LNCaP clone FGC (cell line): ENCODE measurements around the gene PIK3CB.
"Not testable (repeated sequence)": the region's sequence is repeated elsewhere in the genome, so short reads cannot be mapped to it uniquely, and the experiment has no call there.

ENCODE experiments used
- DNase-seq: peaks from one replicate; pipeline ENCODE4 v3.0.0-alpha.2; 2011; ENCODE audit warnings: low read depth
- H3K4me3 ChIP-seq: 2 replicates; pipeline ENCODE4 v1.5.1; 2011; ENCODE audit warnings: mild to moderate bottlenecking, low read depth, low read length, control low read depth
- TF ChIP-seq, protein P1 (sequence below): IDR thresholded peaks from 2 replicates; pipeline ENCODE4 v1.5.1; 2012; ENCODE audit warnings: mild to moderate bottlenecking; ENCODE audit not compliant: control insufficient read depth, insufficient read depth; ENCODE audit errors: extremely low read depth

Gene PIK3CB

DNA sequence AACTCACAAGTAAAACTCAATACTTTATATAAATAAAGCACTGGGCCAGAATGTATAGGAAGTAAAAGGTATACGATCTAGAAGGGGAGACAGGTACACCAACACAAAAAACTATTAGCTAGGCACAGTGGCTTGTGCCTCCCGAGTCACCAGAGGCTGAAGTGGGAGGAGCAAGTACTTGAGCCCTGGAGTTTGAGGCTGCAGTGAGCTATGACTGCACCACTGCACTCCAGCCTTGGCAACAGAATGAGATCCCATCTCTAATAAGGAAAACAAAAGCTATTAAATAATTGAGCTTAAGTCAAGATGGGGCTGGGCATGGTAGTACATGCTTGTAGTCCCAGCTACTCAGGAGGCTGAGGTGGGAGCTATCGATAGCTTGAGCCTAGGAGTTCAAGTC lies 17.0 kb downstream of the PIK3CB start:
- TF ChIP-seq, protein P1, sequence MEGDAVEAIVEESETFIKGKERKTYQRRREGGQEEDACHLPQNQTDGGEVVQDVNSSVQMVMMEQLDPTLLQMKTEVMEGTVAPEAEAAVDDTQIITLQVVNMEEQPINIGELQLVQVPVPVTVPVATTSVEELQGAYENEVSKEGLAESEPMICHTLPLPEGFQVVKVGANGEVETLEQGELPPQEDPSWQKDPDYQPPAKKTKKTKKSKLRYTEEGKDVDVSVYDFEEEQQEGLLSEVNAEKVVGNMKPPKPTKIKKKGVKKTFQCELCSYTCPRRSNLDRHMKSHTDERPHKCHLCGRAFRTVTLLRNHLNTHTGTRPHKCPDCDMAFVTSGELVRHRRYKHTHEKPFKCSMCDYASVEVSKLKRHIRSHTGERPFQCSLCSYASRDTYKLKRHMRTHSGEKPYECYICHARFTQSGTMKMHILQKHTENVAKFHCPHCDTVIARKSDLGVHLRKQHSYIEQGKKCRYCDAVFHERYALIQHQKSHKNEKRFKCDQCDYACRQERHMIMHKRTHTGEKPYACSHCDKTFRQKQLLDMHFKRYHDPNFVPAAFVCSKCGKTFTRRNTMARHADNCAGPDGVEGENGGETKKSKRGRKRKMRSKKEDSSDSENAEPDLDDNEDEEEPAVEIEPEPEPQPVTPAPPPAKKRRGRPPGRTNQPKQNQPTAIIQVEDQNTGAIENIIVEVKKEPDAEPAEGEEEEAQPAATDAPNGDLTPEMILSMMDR: no peak
- DNase-seq: no peak

GRCh38 chr3:138812806-138813205 lies 21.9 kb downstream of the PIK3CB start:
- TF ChIP-seq, protein P1: no peak
- DNase-seq: no peak
- H3K4me3 ChIP-seq: no peak overlapping the region

More for the DNA sequence above, 17.0 kb downstream of the PIK3CB start:
- no peak overlapping the region for H3K4me3 ChIP-seq

GRCh38 chr3:138809500-138810256 lies 25.1 kb downstream of the PIK3CB start:
- no peak overlapping the region for H3K4me3 ChIP-seq
- TF ChIP-seq, protein P1: no peak
- DNase-seq: no peak

DNA sequence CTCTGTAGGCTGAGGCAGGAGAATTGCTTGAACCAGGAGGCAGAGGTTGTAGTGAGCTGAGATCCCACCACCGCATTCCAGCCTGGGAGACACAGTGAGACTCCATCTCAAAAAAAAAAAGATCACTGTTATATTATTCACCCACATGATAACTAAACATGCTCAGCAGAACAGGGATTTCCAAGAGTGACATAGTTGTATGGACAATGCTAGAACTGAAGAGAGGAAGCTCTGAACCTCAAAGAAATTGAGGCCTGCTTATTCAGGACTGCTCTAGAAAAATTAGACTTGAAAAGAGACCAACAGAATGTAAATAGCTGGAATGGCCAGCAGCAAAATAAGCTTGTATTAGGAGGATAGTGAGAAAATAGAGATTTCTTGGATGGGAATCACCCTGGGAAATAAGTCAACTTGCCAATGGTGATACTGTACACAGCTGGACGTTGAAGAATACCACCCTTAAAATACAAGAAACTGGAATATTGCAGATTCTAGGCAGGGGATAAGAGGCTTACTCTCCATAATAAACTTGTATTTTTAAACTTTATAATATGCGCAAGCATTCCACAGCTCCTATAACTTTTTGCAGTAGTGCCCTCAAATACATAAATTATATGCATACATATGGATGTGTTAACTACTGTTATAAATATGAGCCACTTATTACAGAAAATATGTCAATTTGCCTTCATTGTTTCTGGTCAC lies 28.2 kb downstream of the PIK3CB start:
- TF ChIP-seq, protein P1: no peak
- no peak for DNase-seq
- H3K4me3 ChIP-seq: no peak overlapping the region

GRCh38 chr3:138803006-138803653 lies 31.6 kb downstream of the PIK3CB start:
- H3K4me3 ChIP-seq: no peak overlapping the region
- DNase-seq: no peak
- TF ChIP-seq, protein P1: no peak

DNA sequence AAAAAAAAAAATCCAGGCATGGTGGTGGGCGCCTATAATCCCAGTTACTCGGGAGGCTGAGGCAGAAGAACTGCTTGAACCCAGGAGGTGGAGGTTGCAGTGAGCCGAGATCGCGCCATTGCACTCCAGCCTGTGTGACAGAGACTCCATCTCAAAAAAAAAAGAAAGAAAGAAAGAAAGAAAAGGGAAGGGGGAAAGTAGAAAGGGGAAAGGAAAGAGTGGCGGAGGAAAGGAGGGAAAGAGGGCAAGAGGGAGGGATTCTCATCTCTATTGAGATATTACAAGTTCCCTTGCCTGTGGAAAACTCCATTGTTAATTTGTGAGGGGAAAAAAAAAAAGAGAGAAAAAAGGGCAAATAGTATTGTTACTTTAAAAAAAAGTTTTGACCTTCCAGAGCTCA lies 32.5 kb downstream of the PIK3CB start:
- not testable (repeated sequence) for H3K4me3 ChIP-seq, DNase-seq

DNA sequence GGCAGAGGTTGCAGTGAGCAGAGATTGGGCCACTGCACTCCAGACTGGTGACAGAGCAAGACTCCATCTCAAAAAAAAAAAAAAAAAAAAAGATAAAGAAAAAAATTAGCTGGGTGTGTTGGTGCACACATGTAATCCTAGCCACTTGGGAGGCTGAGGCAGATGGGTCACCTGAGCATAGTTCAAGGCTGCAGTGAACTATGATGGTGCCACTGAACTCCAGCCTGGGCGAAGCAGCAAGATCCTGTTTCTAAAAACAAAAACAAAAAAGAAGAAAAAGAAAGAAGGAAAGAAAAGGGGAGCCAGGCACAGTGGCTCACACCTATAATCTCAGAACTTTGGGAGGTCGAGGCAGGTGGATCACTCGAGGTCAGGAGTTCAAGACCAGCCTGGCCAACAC lies 32.9 kb downstream of the PIK3CB start:
- DNase-seq: no peak
- no peak overlapping the region for H3K4me3 ChIP-seq
- TF ChIP-seq, protein P1: no peak
